HepG2 (cell line): Measurements from ENCODE around the gene C3orf38. TPM values are rescaled to one million over a fixed set of nuclear protein-coding genes. Genes with fewer than 3 reads are reported as not detected.

Experiments
- FOXA3 ChIP-seq: IDR thresholded peaks from 2 replicates; pipeline ENCODE4 v1.6.1; 2016; ENCODE audit warnings: missing genetic modification reagents, missing compliant biosample characterization
- FOXK1 ChIP-seq: sonication (generic); formaldehyde crosslinking; IDR thresholded peaks from 2 replicates; pipeline ENCODE4 v1.4.0; 2020; ENCODE audit warnings: low read depth, missing genetic modification reagents, borderline replicate concordance
- KLF12 ChIP-seq: sonication (generic); formaldehyde crosslinking; IDR thresholded peaks from 2 replicates; pipeline ENCODE4 v1.4.0; 2020; ENCODE audit warnings: missing genetic modification reagents, borderline replicate concordance
- MAFK ChIP-seq, 2 experiments: IDR thresholded peaks in 1 of 2; conservative IDR thresholded peaks in 1 of 2; 2 replicates each; pipeline ENCODE4 v1.6.1; 2011; ENCODE audit warnings: improper control_type of control experiment in 2 of 2, low read length in 2 of 2
- MXD1 ChIP-seq: sonication (generic); formaldehyde crosslinking; IDR thresholded peaks from 2 replicates; pipeline ENCODE4 v1.4.0; 2020; ENCODE audit warnings: mild to moderate bottlenecking, missing genetic modification reagents
- NCOA5 ChIP-seq: sonication (generic); formaldehyde crosslinking; IDR thresholded peaks from 2 replicates; pipeline ENCODE4 v1.4.0; 2020; ENCODE audit warnings: missing genetic modification reagents
- PAWR ChIP-seq: sonication (generic); formaldehyde crosslinking; IDR thresholded peaks from 2 replicates; pipeline ENCODE4 v1.4.0; 2020; ENCODE audit warnings: missing genetic modification reagents, mild to moderate bottlenecking, borderline replicate concordance
- PITX1 ChIP-seq: sonication (generic); formaldehyde crosslinking; IDR thresholded peaks from 2 replicates; pipeline ENCODE4 v1.5.1; 2020; ENCODE audit warnings: mild to moderate bottlenecking, missing genetic modification reagents
- REL ChIP-seq: sonication (generic); formaldehyde crosslinking; conservative IDR thresholded peaks from 2 replicates; pipeline ENCODE4 v1.8.0; 2022; ENCODE audit warnings: mild to moderate bottlenecking, missing genetic modification reagents, moderate library complexity
- RORA ChIP-seq: sonication (generic); formaldehyde crosslinking; IDR thresholded peaks from 2 replicates; pipeline ENCODE4 v1.5.0; 2020; ENCODE audit warnings: mild to moderate bottlenecking, missing genetic modification reagents, moderate library complexity
- SOX13 ChIP-seq, 3 experiments: fragments of 450-650 bp in 1 of 3; sonication (generic) in 1 of 3; formaldehyde crosslinking in 1 of 3; IDR thresholded peaks in 2 of 3; conservative IDR thresholded peaks in 1 of 3; 2 replicates each; pipeline versions ENCODE4 v1.5.0 to v1.6.1; 2016 to 2020; ENCODE audit warnings: antibody characterized with exemption in 1 of 3, mild to moderate bottlenecking in 1 of 3, missing compliant biosample characterization in 1 of 3, missing genetic modification reagents in 1 of 3, moderate library complexity in 1 of 3
- TBL1XR1 ChIP-seq: fragments of 150-350 bp; IDR thresholded peaks from 2 replicates; pipeline ENCODE4 v1.6.1; 2014; ENCODE audit warnings: borderline replicate concordance, low read length; ENCODE audit not compliant: partially characterized antibody
- TFAP4 ChIP-seq: sonication (generic); IDR thresholded peaks from 2 replicates; pipeline ENCODE4 v1.6.1; 2016; ENCODE audit warnings: low read depth, borderline replicate concordance
- ZFY ChIP-seq: sonication (generic); formaldehyde crosslinking; IDR thresholded peaks from 2 replicates; pipeline ENCODE4 v1.4.0; 2020; ENCODE audit warnings: missing genetic modification reagents
- ZNF138 ChIP-seq: sonication (generic); formaldehyde crosslinking; IDR thresholded peaks from 2 replicates; pipeline ENCODE4 v1.5.0; 2020; ENCODE audit warnings: mild to moderate bottlenecking, low read depth, missing genetic modification reagents
- ZNF17 ChIP-seq: sonication (generic); formaldehyde crosslinking; IDR thresholded peaks from 2 replicates; pipeline ENCODE4 v1.5.0; 2020; ENCODE audit warnings: mild to moderate bottlenecking, missing genetic modification reagents
- ZNF746 ChIP-seq: sonication (generic); formaldehyde crosslinking; IDR thresholded peaks from 2 replicates; pipeline ENCODE4 v1.8.0; 2022; ENCODE audit warnings: mild to moderate bottlenecking, missing genetic modification reagents
- ZNF766 ChIP-seq: sonication (generic); formaldehyde crosslinking; IDR thresholded peaks from 2 replicates; pipeline ENCODE4 v1.5.0; 2020; ENCODE audit warnings: missing genetic modification reagents, borderline replicate concordance
- polyA plus RNA-seq, 8 experiments: library from polyadenylated mRNA; depleted of rRNA in 3 of 8; stranded (reverse) in 7 of 8; unstranded in 1 of 8; fragments of >200 nt; fragmentation: Illumina TruSeq in 4 of 8; extraction: Trizol in 4 of 8; gene quantifications; 2 replicates each; pipeline versions ENCODE4 v1.2.1 to v1.2.3, GENCODE V29; 2011 to 2016; ENCODE audit warnings: low read depth in 4 of 8, missing spikeins in 1 of 8, mixed read lengths in 1 of 8; ENCODE audit not compliant: insufficient read depth in 1 of 8
- total RNA-seq, 5 experiments: library from RNA; depleted of rRNA; stranded (reverse); fragments of >200 nt; fragmentation: Illumina TruSeq; extraction: Trizol; gene quantifications; 2 replicates each; pipeline ENCODE4 v1.2.3, GENCODE V29; 2016; ENCODE audit warnings: low read depth in 1 of 5
- TF ChIP-seq, protein P1 (sequence below): sonication (generic); formaldehyde crosslinking; conservative IDR thresholded peaks from 2 replicates; pipeline ENCODE4 v1.8.0; 2022; ENCODE audit warnings: low read depth, missing genetic modification reagents
- TF ChIP-seq, protein P2 (sequence below): sonication (generic); formaldehyde crosslinking; IDR thresholded peaks from 2 replicates; pipeline ENCODE4 v1.9.0; 2022; ENCODE audit warnings: low read depth, missing genetic modification reagents
- TF ChIP-seq, protein P3 (sequence below): sonication (generic); formaldehyde crosslinking; IDR thresholded peaks from 2 replicates; pipeline ENCODE4 v1.4.0; 2020; ENCODE audit warnings: missing genetic modification reagents

The C3orf38 gene
- total and polyA plus RNA-seq, 2 of the 13 experiments (the other 11 are each of a cell fraction or from before 2014, with no cell fraction given): 6.0 to 17.5 TPM

DNA sequence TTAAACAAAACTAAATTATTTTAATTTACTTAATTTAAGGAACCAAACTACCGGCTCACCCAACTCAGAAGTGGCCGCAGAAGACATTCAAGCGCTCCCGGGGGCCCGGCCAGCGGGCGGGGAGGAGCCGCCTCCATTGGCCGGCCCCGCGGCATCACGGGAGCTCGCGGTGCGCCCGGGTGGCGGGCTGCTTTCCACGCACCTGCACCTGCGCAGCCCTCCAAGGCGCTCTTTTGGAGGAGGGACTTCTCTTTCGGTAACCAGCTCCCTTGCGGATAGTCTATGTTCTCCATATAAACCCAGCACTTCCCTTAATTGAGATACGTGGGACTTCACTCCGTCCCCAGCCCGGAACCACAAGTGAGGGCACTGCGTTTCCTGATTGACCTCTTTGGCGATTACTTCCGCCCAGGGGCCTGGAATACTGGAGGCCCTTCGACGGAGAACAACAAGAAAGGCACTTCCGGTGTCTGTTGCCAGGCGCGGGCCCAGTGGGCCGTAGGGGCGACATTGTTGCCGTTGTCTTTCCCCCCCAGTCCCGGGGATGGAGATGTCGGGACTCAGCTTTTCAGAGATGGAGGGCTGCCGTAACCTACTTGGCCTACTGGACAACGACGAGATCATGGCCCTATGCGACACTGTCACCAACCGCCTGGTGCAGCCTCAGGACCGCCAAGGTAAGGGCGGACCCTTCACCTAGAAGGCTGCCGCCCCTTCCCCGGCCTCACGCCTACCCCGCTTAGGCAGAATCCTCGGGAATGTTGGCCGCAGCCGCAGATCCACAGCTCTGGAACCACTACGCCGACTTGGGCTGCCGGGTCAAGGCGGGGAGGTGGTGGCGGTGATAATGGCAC, at the start of gene C3orf38 (continued):
- TF ChIP-seq SOX13 (IDR thresholded peaks at IDR 0.05) (no peak), SOX13 (CRISPR knock-in tag; conservative IDR thresholded peaks at IDR 0.05 in 1 of 2, IDR thresholded peaks at IDR 0.05 in 1 of 2) (peak in 1 of 2 experiments; percentile 58; a peak in 1 of 4 replicates), PITX1 (CRISPR knock-in tag) (0 out of 2 replicates have a peak, but pooled peaks have one; percentile 56), ZNF746 (no peak), NCOA5 (CRISPR knock-in tag) (no peak), FOXK1 (CRISPR knock-in tag) (peak; percentile 98), PAWR (CRISPR knock-in tag) (no peak), MXD1 (CRISPR knock-in tag) (peak; percentile 52; the same call in 1 of the 2 replicates), FOXA3 (CRISPR knock-in tag) (peak; percentile 71), KLF12 (no peak; the same call in 1 of the 2 replicates), REL (0 out of 2 replicates have a peak, but pooled peaks have one; percentile 37), TBL1XR1 (no peak), ZNF17 (CRISPR knock-in tag) (no peak), TFAP4 (no peak; the same call in 1 of the 2 replicates), RORA (CRISPR knock-in tag) (no peak), ZFY (CRISPR knock-in tag) (peak; percentile 97), MAFK (conservative IDR thresholded peaks at IDR 0.05 in 1 of 2, IDR thresholded peaks at IDR 0.05 in 1 of 2; ENCODE audit: low read length in 2 of 2) (no peak), ZNF138 (no peak), ZNF766 (CRISPR knock-in tag) (no peak)
- TF ChIP-seq, protein P1, sequence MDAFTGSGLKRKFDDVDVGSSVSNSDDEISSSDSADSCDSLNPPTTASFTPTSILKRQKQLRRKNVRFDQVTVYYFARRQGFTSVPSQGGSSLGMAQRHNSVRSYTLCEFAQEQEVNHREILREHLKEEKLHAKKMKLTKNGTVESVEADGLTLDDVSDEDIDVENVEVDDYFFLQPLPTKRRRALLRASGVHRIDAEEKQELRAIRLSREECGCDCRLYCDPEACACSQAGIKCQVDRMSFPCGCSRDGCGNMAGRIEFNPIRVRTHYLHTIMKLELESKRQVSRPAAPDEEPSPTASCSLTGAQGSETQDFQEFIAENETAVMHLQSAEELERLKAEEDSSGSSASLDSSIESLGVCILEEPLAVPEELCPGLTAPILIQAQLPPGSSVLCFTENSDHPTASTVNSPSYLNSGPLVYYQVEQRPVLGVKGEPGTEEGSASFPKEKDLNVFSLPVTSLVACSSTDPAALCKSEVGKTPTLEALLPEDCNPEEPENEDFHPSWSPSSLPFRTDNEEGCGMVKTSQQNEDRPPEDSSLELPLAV (CRISPR knock-in tag): no peak
- TF ChIP-seq, protein P2, sequence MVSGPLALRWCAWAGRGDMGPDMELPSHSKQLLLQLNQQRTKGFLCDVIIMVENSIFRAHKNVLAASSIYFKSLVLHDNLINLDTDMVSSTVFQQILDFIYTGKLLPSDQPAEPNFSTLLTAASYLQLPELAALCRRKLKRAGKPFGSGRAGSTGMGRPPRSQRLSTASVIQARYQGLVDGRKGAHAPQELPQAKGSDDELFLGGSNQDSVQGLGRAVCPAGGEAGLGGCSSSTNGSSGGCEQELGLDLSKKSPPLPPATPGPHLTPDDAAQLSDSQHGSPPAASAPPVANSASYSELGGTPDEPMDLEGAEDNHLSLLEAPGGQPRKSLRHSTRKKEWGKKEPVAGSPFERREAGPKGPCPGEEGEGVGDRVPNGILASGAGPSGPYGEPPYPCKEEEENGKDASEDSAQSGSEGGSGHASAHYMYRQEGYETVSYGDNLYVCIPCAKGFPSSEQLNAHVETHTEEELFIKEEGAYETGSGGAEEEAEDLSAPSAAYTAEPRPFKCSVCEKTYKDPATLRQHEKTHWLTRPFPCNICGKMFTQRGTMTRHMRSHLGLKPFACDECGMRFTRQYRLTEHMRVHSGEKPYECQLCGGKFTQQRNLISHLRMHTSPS (CRISPR knock-in tag): no peak; the same call in 1 of the 2 replicates
- TF ChIP-seq, protein P3, sequence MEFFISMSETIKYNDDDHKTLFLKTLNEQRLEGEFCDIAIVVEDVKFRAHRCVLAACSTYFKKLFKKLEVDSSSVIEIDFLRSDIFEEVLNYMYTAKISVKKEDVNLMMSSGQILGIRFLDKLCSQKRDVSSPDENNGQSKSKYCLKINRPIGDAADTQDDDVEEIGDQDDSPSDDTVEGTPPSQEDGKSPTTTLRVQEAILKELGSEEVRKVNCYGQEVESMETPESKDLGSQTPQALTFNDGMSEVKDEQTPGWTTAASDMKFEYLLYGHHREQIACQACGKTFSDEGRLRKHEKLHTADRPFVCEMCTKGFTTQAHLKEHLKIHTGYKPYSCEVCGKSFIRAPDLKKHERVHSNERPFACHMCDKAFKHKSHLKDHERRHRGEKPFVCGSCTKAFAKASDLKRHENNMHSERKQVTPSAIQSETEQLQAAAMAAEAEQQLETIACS (CRISPR knock-in tag): no peak
